HEK293 (cell line): ENCODE data around the gene GNAI1.

ENCODE experiments used
- CTCF ChIA-PET: fragments of 350-600 bp; formaldehyde crosslinking; extraction: SDS; loops from one replicate; lab custom pipeline; 2021; ENCODE audit warnings: antibody characterized with exemption; lab: Yijun Ruan, JAX
- POLR2A ChIA-PET: fragments of 300-600 bp; formaldehyde crosslinking; extraction: SDS; loops from one replicate; lab custom pipeline; 2020; ENCODE audit warnings: antibody characterized with exemption, inconsistent platforms; lab: Yijun Ruan, JAX
- H3K27ac ChIP-seq: fragments of 200-500 bp; sonication (Bioruptor generic); 2 replicates; pipeline ENCODE4 v1.5.1; 2014; ENCODE audit warnings: low read depth, low read length, control low read depth, inconsistent platforms; ENCODE audit errors: extremely low read depth
- H3K36me3 ChIP-seq, 2 experiments: fragments of 200-500 bp in 1 of 2; sonication (Bioruptor generic) in 1 of 2; 1 replicate in 1 of 2; 2 replicates in 1 of 2; pipeline ENCODE4 v1.5.1; 2014 to 2017; ENCODE audit warnings: inconsistent platforms in 2 of 2, low read length in 2 of 2; ENCODE audit not compliant: control insufficient read depth in 2 of 2, insufficient read depth in 1 of 2
- H3K4me1 ChIP-seq: fragments of 200-500 bp; sonication (Bioruptor generic); 2 replicates; pipeline ENCODE4 v1.5.1; 2014; ENCODE audit warnings: mild to moderate bottlenecking, low read length, inconsistent platforms; ENCODE audit not compliant: control insufficient read depth, insufficient read depth
- H3K4me3 ChIP-seq: 2 replicates; pipeline ENCODE4 v1.5.1; 2011; ENCODE audit warnings: low read depth, mild to moderate bottlenecking, control low read depth, low read length, moderate library complexity
- H3K9me3 ChIP-seq: fragments of 200-500 bp; sonication (Bioruptor generic); 2 replicates; pipeline ENCODE4 v1.5.1; 2014; ENCODE audit warnings: low read depth, low read length, inconsistent platforms; ENCODE audit not compliant: control insufficient read depth, insufficient read depth
- GLI4 ChIP-seq: fragments of 450-650 bp; formaldehyde crosslinking; IDR thresholded peaks from 2 replicates; pipeline ENCODE4 v1.5.1; 2016; ENCODE audit warnings: missing biosample characterization, missing genetic modification characterization
- HOXA7 ChIP-seq: sonication (generic); formaldehyde crosslinking; IDR thresholded peaks from 2 replicates; pipeline ENCODE4 v1.8.1; 2022; ENCODE audit warnings: missing genetic modification reagents, borderline replicate concordance
- KLF16 ChIP-seq: fragments of 450-650 bp; formaldehyde crosslinking; IDR thresholded peaks from 2 replicates; pipeline ENCODE4 v1.5.1; 2017; ENCODE audit warnings: missing biosample characterization, missing genetic modification characterization
- RBAK ChIP-seq: fragments of 450-650 bp; formaldehyde crosslinking; IDR thresholded peaks from 2 replicates; pipeline ENCODE4 v1.5.1; 2016; ENCODE audit warnings: missing biosample characterization, missing genetic modification characterization
- SP7 ChIP-seq: fragments of 450-650 bp; formaldehyde crosslinking; IDR thresholded peaks from 2 replicates; pipeline ENCODE4 v1.5.1; 2016; ENCODE audit warnings: missing biosample characterization, missing genetic modification characterization
- ZBTB20 ChIP-seq: fragments of 450-650 bp; formaldehyde crosslinking; IDR thresholded peaks from 2 replicates; pipeline ENCODE4 v1.5.1; 2016; ENCODE audit warnings: missing biosample characterization, missing genetic modification characterization
- ZFHX2 ChIP-seq: fragments of 450-650 bp; formaldehyde crosslinking; conservative IDR thresholded peaks from 2 replicates; pipeline ENCODE4 v1.5.1; 2016; ENCODE audit warnings: missing biosample characterization, missing genetic modification characterization
- ZFP41 ChIP-seq: fragments of 450-650 bp; formaldehyde crosslinking; IDR thresholded peaks from 2 replicates; pipeline ENCODE4 v1.5.1; 2016; ENCODE audit warnings: missing biosample characterization, missing genetic modification characterization, borderline replicate concordance
- ZNF169 ChIP-seq: fragments of 450-650 bp; formaldehyde crosslinking; IDR thresholded peaks from 2 replicates; pipeline ENCODE4 v1.5.1; 2016; ENCODE audit warnings: missing biosample characterization, missing genetic modification characterization
- ZNF19 ChIP-seq: fragments of 450-650 bp; formaldehyde crosslinking; IDR thresholded peaks from 2 replicates; pipeline ENCODE4; 2016; ENCODE audit warnings: missing biosample characterization, missing genetic modification characterization, low read depth
- ZNF292 ChIP-seq: fragments of 450-650 bp; formaldehyde crosslinking; IDR thresholded peaks from 2 replicates; pipeline ENCODE4 v1.5.1; 2016; ENCODE audit warnings: low read depth, missing biosample characterization, missing genetic modification characterization, borderline replicate concordance
- ZNF37A ChIP-seq: fragments of 450-650 bp; IDR thresholded peaks from 2 replicates; pipeline ENCODE4 v1.5.1; 2018; ENCODE audit warnings: missing biosample characterization, missing genetic modification characterization
- ZNF394 ChIP-seq: fragments of 450-650 bp; formaldehyde crosslinking; IDR thresholded peaks from 2 replicates; pipeline ENCODE4 v1.5.1; 2016; ENCODE audit warnings: missing biosample characterization, missing genetic modification characterization, mild to moderate bottlenecking, moderate library complexity, borderline replicate concordance
- ZNF416 ChIP-seq: fragments of 450-650 bp; formaldehyde crosslinking; IDR thresholded peaks from 2 replicates; pipeline ENCODE4 v1.5.1; 2016; ENCODE audit warnings: missing biosample characterization, missing genetic modification characterization
- ZNF514 ChIP-seq: fragments of 450-650 bp; formaldehyde crosslinking; IDR thresholded peaks from 2 replicates; pipeline ENCODE4 v1.5.1; 2016; ENCODE audit warnings: missing biosample characterization, missing genetic modification characterization
- ZNF571 ChIP-seq: fragments of 450-650 bp; formaldehyde crosslinking; IDR thresholded peaks from 2 replicates; pipeline ENCODE4 v1.5.0; 2017; ENCODE audit warnings: missing biosample characterization, missing genetic modification characterization
- ZNF654 ChIP-seq: fragments of 450-650 bp; formaldehyde crosslinking; IDR thresholded peaks from 2 replicates; pipeline ENCODE4 v1.5.1; 2016; ENCODE audit warnings: low read depth, missing biosample characterization, missing genetic modification characterization
- ZNF670 ChIP-seq: fragments of 450-650 bp; formaldehyde crosslinking; IDR thresholded peaks from 2 replicates; pipeline ENCODE4 v1.5.1; 2016; ENCODE audit warnings: missing biosample characterization, missing genetic modification characterization, low read depth
- ZNF677 ChIP-seq: fragments of 450-650 bp; IDR thresholded peaks from 2 replicates; pipeline ENCODE4 v1.5.0; 2018; ENCODE audit warnings: missing biosample characterization, mild to moderate bottlenecking, missing genetic modification characterization, moderate library complexity
- ZNF785 ChIP-seq: fragments of 450-650 bp; formaldehyde crosslinking; IDR thresholded peaks from 2 replicates; pipeline ENCODE4 v1.5.1; 2016; ENCODE audit warnings: missing biosample characterization, missing genetic modification characterization
- ZNF792 ChIP-seq: fragments of 450-650 bp; formaldehyde crosslinking; IDR thresholded peaks from 2 replicates; pipeline ENCODE4 v1.5.1; 2016; ENCODE audit warnings: missing biosample characterization, missing genetic modification characterization
- ZNF830 ChIP-seq: fragments of 450-650 bp; IDR thresholded peaks from 2 replicates; pipeline ENCODE4 v1.5.0; 2018; ENCODE audit warnings: missing biosample characterization, missing genetic modification characterization, low read depth, mild to moderate bottlenecking, moderate library complexity
- TF ChIP-seq, protein P1 (sequence below): fragments of 450-650 bp; formaldehyde crosslinking; IDR thresholded peaks from 2 replicates; pipeline ENCODE4 v1.5.1; 2016; ENCODE audit warnings: missing biosample characterization, missing genetic modification characterization
- TF ChIP-seq, protein P2 (sequence below): fragments of 450-650 bp; formaldehyde crosslinking; IDR thresholded peaks from 2 replicates; pipeline ENCODE4; 2016; ENCODE audit warnings: missing biosample characterization, missing genetic modification characterization
- TF ChIP-seq, protein P3 (sequence below): fragments of 450-650 bp; IDR thresholded peaks from 2 replicates; pipeline ENCODE4 v1.5.1; 2018; ENCODE audit warnings: missing biosample characterization, mild to moderate bottlenecking, missing genetic modification characterization
- TF ChIP-seq, protein P4 (sequence below): fragments of 450-650 bp; formaldehyde crosslinking; IDR thresholded peaks from 2 replicates; pipeline ENCODE4 v1.5.1; 2016; ENCODE audit warnings: missing biosample characterization, missing genetic modification characterization, low read depth

Gene GNAI1

DNA sequence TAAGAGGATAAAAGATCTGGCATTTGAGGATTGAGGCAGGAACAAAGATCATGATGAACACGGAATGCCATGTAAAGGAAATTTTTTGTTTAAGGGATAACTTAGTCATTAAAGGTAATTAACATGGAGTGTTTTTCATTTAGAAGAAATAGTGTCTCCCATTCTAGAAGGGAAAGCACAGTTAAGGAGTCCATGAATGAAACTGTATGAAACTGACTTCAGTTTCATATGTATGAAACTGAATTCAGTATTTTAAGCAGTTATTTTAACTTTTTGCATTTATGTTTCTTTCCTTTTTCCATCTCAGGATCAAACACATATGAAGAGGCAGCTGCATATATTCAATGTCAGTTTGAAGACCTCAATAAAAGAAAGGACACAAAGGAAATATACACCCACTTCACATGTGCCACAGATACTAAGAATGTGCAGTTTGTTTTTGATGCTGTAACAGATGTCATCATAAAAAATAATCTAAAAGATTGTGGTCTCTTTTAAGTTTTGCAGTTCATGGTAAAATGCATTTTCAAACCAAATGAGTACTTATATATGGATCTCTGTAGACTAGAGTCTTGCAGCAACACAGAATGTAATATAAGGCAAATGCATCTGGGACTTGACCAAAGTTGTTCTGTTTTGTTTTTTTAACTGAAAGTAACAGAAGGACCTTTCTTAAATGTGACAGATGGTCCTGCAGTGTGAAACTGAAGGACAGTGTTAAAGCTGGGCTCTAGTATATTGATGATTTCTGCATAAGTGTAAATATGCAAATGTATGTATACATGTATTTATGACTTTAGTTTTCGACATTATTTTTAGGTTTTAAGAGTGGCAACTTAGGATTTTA lies 82.6 kb downstream of the GNAI1 start:
- TF ChIP-seq ZNF792 (tag by site-specific recombination): no peak
- no peak for TF ChIP-seq SP7 (tag by site-specific recombination)
- TF ChIP-seq ZFP41 (tag by site-specific recombination): no peak
- TF ChIP-seq ZNF37A (tag by site-specific recombination): no peak
- no peak for TF ChIP-seq HOXA7 (CRISPR knock-in tag)
- TF ChIP-seq ZNF830 (tag by site-specific recombination): no peak
- TF ChIP-seq ZNF677 (tag by site-specific recombination): no peak
- ChIA-PET POLR2A (no interaction called here), CTCF (interaction anchor here (0.6 kb wide), 1 partner anchor 65 kb away, joined by 3 read pairs; no protein-coding TSS in a partner anchor)
- Histone ChIP-seq H3K27ac (no peak overlapping the region), H3K9me3 (no peaks in the 10 kb centered on the region), H3K4me1 (no peaks in the 10 kb centered on the region), H3K4me3 (no peak overlapping the region), H3K36me3 (peaks cover 11 to 33% of the 10 kb centered on the region in 2 experiments; a peak in 1 of 3 replicates)

DNA sequence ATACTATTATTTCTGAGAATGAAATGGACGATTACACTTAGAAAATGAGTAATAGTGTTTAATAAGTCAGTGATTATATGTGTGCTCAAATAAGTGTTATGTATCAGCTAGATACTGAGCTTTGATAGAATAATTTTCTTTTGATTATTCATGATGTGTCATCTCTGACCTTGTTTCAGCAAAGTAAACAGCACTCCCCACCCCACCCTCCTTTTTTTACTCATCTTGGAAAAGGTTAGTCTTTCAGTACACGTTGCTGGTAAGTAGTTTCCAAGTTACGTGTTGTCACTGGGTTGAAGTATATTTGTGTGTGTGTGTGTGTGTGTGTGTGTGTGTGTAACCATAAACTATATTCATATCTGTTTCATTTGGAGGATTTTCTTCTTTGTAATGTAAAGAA lies 84.1 kb downstream of the GNAI1 start:
- POLR2A ChIA-PET: no interaction called here
- no peak for TF ChIP-seq ZNF654 (tag by site-specific recombination)
- TF ChIP-seq, protein P1, sequence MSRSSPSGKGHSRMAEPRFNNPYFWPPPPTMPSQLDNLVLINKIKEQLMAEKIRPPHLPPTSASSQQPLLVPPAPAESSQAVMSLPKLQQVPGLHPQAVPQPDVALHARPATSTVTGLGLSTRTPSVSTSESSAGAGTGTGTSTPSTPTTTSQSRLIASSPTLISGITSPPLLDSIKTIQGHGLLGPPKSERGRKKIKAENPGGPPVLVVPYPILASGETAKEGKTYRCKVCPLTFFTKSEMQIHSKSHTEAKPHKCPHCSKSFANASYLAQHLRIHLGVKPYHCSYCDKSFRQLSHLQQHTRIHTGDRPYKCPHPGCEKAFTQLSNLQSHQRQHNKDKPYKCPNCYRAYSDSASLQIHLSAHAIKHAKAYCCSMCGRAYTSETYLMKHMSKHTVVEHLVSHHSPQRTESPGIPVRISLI: no peak
- TF ChIP-seq, protein P2, sequence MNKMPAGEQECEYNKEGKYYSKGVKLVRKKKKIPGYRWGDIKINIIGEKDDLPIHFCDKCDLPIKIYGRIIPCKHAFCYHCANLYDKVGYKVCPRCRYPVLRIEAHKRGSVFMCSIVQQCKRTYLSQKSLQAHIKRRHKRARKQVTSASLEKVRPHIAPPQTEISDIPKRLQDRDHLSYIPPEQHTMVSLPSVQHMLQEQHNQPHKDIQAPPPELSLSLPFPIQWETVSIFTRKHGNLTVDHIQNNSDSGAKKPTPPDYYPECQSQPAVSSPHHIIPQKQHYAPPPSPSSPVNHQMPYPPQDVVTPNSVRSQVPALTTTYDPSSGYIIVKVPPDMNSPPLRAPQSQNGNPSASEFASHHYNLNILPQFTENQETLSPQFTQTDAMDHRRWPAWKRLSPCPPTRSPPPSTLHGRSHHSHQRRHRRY (tag by site-specific recombination): no peak
- TF ChIP-seq GLI4 (tag by site-specific recombination): no peak
- no peak for TF ChIP-seq RBAK (tag by site-specific recombination)
- TF ChIP-seq KLF16 (tag by site-specific recombination): no peak
- no peak for TF ChIP-seq ZNF670
- no peak for TF ChIP-seq ZNF514
- TF ChIP-seq ZNF292 (tag by site-specific recombination): no peak
- no peak for TF ChIP-seq ZFHX2 (tag by site-specific recombination)
- TF ChIP-seq ZBTB20 (tag by site-specific recombination): no peak
- no peak for TF ChIP-seq ZNF416 (tag by site-specific recombination)
- TF ChIP-seq, all 188 proteins: peak for 0
- Histone ChIP-seq H3K4me1 (no peaks in the 10 kb centered on the region), H3K9me3 (no peaks in the 10 kb centered on the region), H3K27ac (no peak overlapping the region), H3K36me3 (peaks cover 4 to 21% of the 10 kb centered on the region in 2 experiments; a peak in 1 of 3 replicates), H3K4me3 (no peak overlapping the region)
- CTCF ChIA-PET: no interaction called here

DNA sequence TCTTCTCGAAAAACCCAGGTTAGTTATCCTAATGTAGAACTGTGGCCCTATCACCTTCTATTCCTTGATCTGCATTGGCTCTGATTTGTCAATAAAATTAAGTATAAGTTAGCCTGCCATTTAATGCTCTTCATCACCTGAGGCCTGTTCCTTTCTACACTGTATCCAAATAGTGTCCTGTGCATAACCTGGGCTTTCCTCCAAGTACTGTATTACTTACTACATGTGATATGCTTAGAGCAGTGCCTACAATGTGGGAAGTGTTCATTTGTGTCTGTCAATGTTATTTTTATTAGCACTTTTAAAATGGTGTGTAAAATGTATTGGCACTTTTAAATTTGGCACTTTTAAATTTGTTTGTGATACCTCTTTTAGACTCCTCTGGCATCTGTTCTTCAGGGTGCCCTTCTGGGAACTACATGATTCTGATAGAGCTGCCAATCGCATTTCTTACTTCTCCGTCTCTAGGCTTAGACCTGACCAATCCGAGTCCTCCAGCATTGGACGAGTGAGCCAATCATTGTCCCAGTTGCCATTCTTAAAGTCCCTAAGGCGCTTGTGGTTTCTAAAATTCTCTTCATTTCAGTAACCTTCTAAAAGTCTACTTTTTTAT lies 85.5 kb downstream of the GNAI1 start:
- H3K4me3 ChIP-seq: no peak overlapping the region
- peaks cover 0 to 10% of the 10 kb centered on the region in 2 experiments; a peak in 1 of 3 replicates for H3K36me3 ChIP-seq
- no peaks in the 10 kb centered on the region for H3K4me1 ChIP-seq
- POLR2A ChIA-PET: no interaction called here
- CTCF ChIA-PET: no interaction called here
- TF ChIP-seq ZNF792 (tag by site-specific recombination): no peak
- TF ChIP-seq ZNF169 (tag by site-specific recombination): no peak
- TF ChIP-seq ZNF19 (tag by site-specific recombination): no peak
- TF ChIP-seq, protein P3, sequence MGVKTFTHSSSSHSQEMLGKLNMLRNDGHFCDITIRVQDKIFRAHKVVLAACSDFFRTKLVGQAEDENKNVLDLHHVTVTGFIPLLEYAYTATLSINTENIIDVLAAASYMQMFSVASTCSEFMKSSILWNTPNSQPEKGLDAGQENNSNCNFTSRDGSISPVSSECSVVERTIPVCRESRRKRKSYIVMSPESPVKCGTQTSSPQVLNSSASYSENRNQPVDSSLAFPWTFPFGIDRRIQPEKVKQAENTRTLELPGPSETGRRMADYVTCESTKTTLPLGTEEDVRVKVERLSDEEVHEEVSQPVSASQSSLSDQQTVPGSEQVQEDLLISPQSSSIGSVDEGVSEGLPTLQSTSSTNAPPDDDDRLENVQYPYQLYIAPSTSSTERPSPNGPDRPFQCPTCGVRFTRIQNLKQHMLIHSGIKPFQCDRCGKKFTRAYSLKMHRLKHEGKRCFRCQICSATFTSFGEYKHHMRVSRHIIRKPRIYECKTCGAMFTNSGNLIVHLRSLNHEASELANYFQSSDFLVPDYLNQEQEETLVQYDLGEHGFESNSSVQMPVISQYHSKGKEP: no peak
- TF ChIP-seq ZNF571 (tag by site-specific recombination): no peak
- TF ChIP-seq, protein P4, sequence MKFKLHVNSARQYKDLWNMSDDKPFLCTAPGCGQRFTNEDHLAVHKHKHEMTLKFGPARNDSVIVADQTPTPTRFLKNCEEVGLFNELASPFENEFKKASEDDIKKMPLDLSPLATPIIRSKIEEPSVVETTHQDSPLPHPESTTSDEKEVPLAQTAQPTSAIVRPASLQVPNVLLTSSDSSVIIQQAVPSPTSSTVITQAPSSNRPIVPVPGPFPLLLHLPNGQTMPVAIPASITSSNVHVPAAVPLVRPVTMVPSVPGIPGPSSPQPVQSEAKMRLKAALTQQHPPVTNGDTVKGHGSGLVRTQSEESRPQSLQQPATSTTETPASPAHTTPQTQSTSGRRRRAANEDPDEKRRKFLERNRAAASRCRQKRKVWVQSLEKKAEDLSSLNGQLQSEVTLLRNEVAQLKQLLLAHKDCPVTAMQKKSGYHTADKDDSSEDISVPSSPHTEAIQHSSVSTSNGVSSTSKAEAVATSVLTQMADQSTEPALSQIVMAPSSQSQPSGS: no peak
- TF ChIP-seq ZNF394 (tag by site-specific recombination): no peak
- TF ChIP-seq ZNF785 (tag by site-specific recombination): no peak
- no peak overlapping the region for H3K27ac ChIP-seq
- H3K9me3 ChIP-seq: no peaks in the 10 kb centered on the region
